ENCODE data around the gene ALOX5. TPM values are rescaled to one million over a fixed set of nuclear protein-coding genes. Genes with fewer than 3 reads are reported as not detected.

The ALOX5 gene
- total RNA-seq, 1 experiment from 2014 or later: 0.11 TPM

GRCh38 chr10:45460235-45460878 lies 86.3 kb downstream of the ALOX5 start:
- ATAC-seq: no peak
- intact Hi-C loops (cut with micrococcal nuclease): loop anchor here (10.0 kb wide), 1 partner anchor 214 kb away; the partner anchor contains the start of gene ZFAND4

GRCh38 chr10:45461034-45461433 lies 87.0 kb downstream of the ALOX5 start:
- DNase-seq (no peak), ATAC-seq (no peak)
- Histone ChIP-seq H3K4me2 (ENCODE audit: low read length) (no peak overlapping the region), H3K27ac (ENCODE audit: low read length) (no peak overlapping the region), H3K4me3 (ENCODE audit: low read length) (no peak overlapping the region), H3K9me2 (replicated peaks; ENCODE audit: low read length) (no peaks in the 10 kb centered on the region), H3F3A (ENCODE audit: low read length, unreplicated experiment) (no peaks in the 10 kb centered on the region), H4K20me1 (ENCODE audit: low read length) (no peaks in the 10 kb centered on the region), H3K27me3 (ENCODE audit: low read length) (no peaks in the 10 kb centered on the region), H3K36me3 (ENCODE audit: low read depth, low read length) (no peaks in the 10 kb centered on the region), H3K9ac (ENCODE audit: low read length) (no peak overlapping the region), H3K9me3 (ENCODE audit: low read length) (no peaks in the 10 kb centered on the region), H2AFZ (ENCODE audit: low read length) (no peak overlapping the region), H3K4me1 (ENCODE audit: insufficient read depth, low read length) (peaks cover 9% of the 10 kb centered on the region), H3K79me2 (ENCODE audit: low read length) (no peaks in the 10 kb centered on the region)
- TF ChIP-seq EZH2phosphoT487 (IDR thresholded peaks at IDR 0.05; ENCODE audit: borderline replicate concordance, low read length) (no peak), CTCF (conservative IDR thresholded peaks at IDR 0.05; ENCODE audit: low read depth, low read length) (no peak), EZH2 (IDR thresholded peaks at IDR 0.05; ENCODE audit: low read length, unreplicated experiment) (no peak)
- BruUV-seq (replicated peaks): no TSS peak
- intact Hi-C loops (cut with micrococcal nuclease): loop anchor here (10.0 kb wide), 1 partner anchor 214 kb away; the partner anchor contains the start of gene ZFAND4
- ChIA-PET POLR2A (ENCODE audit: unreplicated experiment) (no interaction called here), CTCF (no interaction called here)

More at GRCh38 chr10:45460235-45460878, 86.3 kb downstream of the ALOX5 start:
- H3K9me2 ChIP-seq (replicated peaks; ENCODE audit: low read length): no peaks in the 10 kb centered on the region
- H3K9ac ChIP-seq (ENCODE audit: low read length): no peak overlapping the region
- BruUV-seq (replicated peaks): no TSS peak
- H3K9me3 ChIP-seq (ENCODE audit: low read length): no peaks in the 10 kb centered on the region
- TF ChIP-seq EZH2phosphoT487 (IDR thresholded peaks at IDR 0.05; ENCODE audit: borderline replicate concordance, low read length): no peak
- no peak for TF ChIP-seq EZH2 (IDR thresholded peaks at IDR 0.05; ENCODE audit: low read length, unreplicated experiment)
- no peak for TF ChIP-seq CTCF (conservative IDR thresholded peaks at IDR 0.05; ENCODE audit: low read depth, low read length)
- CTCF ChIA-PET: interaction anchor here (0.5 kb wide), 1 partner anchor 211 kb away, joined by 9 read pairs; no protein-coding TSS in a partner anchor
- DNase-seq: no peak
- no peaks in the 10 kb centered on the region for H3K79me2 ChIP-seq (ENCODE audit: low read length)
- H2AFZ ChIP-seq (ENCODE audit: low read length): no peak overlapping the region
- H3K4me3 ChIP-seq (ENCODE audit: low read length): no peak overlapping the region
- no peaks in the 10 kb centered on the region for H4K20me1 ChIP-seq (ENCODE audit: low read length)
- peaks cover 9% of the 10 kb centered on the region for H3K4me1 ChIP-seq (ENCODE audit: insufficient read depth, low read length)
- no peaks in the 10 kb centered on the region for H3K36me3 ChIP-seq (ENCODE audit: low read depth, low read length)
- no peaks in the 10 kb centered on the region for H3F3A ChIP-seq (ENCODE audit: low read length, unreplicated experiment)
- H3K27me3 ChIP-seq (ENCODE audit: low read length): no peaks in the 10 kb centered on the region
- no peak overlapping the region for H3K4me2 ChIP-seq (ENCODE audit: low read length)
- POLR2A ChIA-PET (ENCODE audit: unreplicated experiment): no interaction called here
- H3K27ac ChIP-seq (ENCODE audit: low read length): no peak overlapping the region
